Fibroblast of the conjunctiva (primary cell): ENCODE data around the gene GPRC5B.

Source experiments
- DNase-seq: peaks from one replicate; pipeline ENCODE4 v3.0.0-alpha.2; 2010; ENCODE audit warnings: low read depth

The GPRC5B gene

GRCh38 chr16:19843371-19843770 lies 41.3 kb downstream of the GPRC5B start:
- DNase-seq = no peak

GRCh38 chr16:19842426-19843157 lies 42.1 kb downstream of the GPRC5B start:
- no peak for DNase-seq

- DNase-seq = no peak
Measured at GRCh38 chr16:19841184-19841583, 43.5 kb downstream of the GPRC5B start.

GRCh38 chr16:19840524-19841110 lies 44.0 kb downstream of the GPRC5B start:
- no peak for DNase-seq

GRCh38 chr16:19837984-19838707 lies 46.5 kb downstream of the GPRC5B start:
- no peak for DNase-seq

GRCh38 chr16:19837331-19837980 lies 47.2 kb downstream of the GPRC5B start:
- DNase-seq = no peak

GRCh38 chr16:19835968-19836421 lies 48.7 kb downstream of the GPRC5B start:
- no peak for DNase-seq

- no peak for DNase-seq
Measured at GRCh38 chr16:19835196-19835595, 49.5 kb downstream of the GPRC5B start.

GRCh38 chr16:19833581-19833980 lies 51.1 kb downstream of the GPRC5B start:
- no peak for DNase-seq

- no peak for DNase-seq
Measured at GRCh38 chr16:19833176-19833575, 51.5 kb downstream of the GPRC5B start.

GRCh38 chr16:19831678-19832077 lies 53.0 kb downstream of the GPRC5B start:
- no peak for DNase-seq

GRCh38 chr16:19830902-19831560 lies 53.6 kb downstream of the GPRC5B start:
- no peak for DNase-seq

GRCh38 chr16:19829844-19830692 lies 54.6 kb downstream of the GPRC5B start:
- DNase-seq = no peak

- DNase-seq = no peak
Measured at GRCh38 chr16:19824216-19824615, 60.4 kb downstream of the GPRC5B start.

GRCh38 chr16:19823322-19823721 lies 61.3 kb downstream of the GPRC5B start:
- no peak for DNase-seq

GRCh38 chr16:19822533-19822932 lies 62.1 kb downstream of the GPRC5B start:
- DNase-seq = no peak

- DNase-seq = no peak
Measured at GRCh38 chr16:19817875-19818274, 66.8 kb downstream of the GPRC5B start.

- DNase-seq = no peak
Measured at GRCh38 chr16:19817122-19817521, 67.5 kb downstream of the GPRC5B start.

- DNase-seq = no peak
Measured at GRCh38 chr16:19815418-19815817, 69.2 kb downstream of the GPRC5B start.

GRCh38 chr16:19812986-19813385 lies 71.7 kb downstream of the GPRC5B start:
- DNase-seq = no peak
